Skin epidermis (tissue), 12 donors: ENCODE measurements around the gene CENPW.
A peak's percentile ranks its signal among the peaks of the same experiment; 100 is the strongest.

Source experiments
- H3K27ac ChIP-seq, 21 experiments: fragments of 200-600 bp; sonication (generic) in 11 of 21; one replicate each; pipeline ENCODE4 v1.5.0; 2020; ENCODE audit warnings: mild to moderate bottlenecking in 3 of 21, inconsistent platforms in 2 of 21, moderate library complexity in 2 of 21
- H3K4me3 ChIP-seq, 7 experiments: fragments of 200-600 bp; sonication (generic) in 2 of 7; one replicate each; pipeline ENCODE4 v1.5.0; 2020; ENCODE audit warnings: inconsistent platforms in 2 of 7, mild to moderate bottlenecking in 2 of 7, moderate library complexity in 1 of 7

Gene CENPW

DNA sequence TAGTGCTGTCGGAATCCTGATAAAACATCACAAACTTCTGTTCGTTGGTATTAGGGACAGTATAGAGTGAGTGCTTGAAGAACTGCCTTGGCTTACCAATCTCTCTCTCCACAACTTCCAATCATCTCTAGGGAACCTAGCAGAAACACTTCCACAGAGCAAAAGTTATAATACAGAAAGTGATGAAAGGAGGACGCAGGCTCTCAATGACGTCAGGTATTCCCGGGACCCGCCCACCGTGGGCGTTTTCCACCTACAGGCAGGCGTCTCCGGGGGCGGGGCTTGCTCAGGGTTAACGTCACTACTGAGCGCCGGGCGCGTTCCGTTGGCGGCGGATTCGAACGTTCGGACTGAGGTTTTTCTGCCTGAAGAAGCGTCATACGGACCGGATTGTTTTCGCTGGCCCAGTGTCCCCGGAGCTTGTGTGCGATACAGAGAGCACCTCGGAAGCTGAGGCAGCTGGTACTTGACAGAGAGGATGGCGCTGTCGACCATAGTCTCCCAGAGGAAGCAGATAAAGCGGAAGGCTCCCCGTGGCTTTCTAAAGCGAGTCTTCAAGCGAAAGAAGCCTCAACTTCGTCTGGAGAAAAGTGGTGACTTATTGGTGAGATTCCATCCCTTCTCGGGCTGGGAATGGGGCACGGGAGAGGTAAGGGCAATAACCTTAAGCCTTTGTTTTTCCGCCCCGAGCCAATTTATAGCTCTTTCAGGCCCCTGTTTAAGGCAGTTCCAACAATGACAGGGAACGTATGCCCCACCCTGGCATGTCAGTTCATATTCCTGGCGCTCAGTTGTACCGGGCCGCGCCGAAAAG lies at the start of gene CENPW:
TSS of gene CENPW (plus strand) at position 320 of the 814 bp plus-strand sequence. CDS start at position 479, 159 bp downstream.
- Histone ChIP-seq H3K4me3 (peak within 1 kb of the TSS; percentile 52 to 78 (median 70)), H3K27ac (peak within 1 kb of the TSS in 12 of 21 experiments; percentile 7 to 72 (median 48))

DNA sequence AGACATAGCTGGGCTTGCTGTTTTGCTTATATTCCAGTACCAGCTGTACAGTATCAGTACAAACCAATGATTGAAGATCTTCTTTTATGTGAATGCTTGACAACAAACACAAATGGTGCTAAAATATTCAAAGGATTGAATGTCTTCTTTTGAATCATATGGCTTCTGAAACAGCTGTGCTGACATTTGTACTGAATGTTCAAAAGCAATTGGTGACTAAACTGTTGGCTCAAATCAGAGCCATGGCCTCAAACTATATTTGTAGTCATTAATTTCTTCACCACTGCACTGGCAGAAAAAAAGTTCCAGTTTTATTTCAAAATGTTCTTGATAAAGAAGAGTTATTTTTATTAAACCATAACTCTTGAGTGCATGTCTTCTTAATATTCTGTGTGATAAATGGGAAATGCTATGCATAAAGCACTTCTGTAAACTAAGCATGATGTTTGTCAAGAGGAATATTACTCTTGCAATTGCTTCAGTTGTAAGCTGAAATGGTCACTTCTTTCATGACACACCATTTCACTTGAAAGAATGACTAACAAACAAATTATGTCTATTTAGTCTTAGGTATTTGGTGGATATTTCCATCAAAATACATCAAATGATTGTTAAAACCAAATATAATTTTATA lies 45.9 kb upstream of the CENPW start:
- Histone ChIP-seq H3K4me3 (no peak overlapping the region), H3K27ac (no peak overlapping the region)

DNA sequence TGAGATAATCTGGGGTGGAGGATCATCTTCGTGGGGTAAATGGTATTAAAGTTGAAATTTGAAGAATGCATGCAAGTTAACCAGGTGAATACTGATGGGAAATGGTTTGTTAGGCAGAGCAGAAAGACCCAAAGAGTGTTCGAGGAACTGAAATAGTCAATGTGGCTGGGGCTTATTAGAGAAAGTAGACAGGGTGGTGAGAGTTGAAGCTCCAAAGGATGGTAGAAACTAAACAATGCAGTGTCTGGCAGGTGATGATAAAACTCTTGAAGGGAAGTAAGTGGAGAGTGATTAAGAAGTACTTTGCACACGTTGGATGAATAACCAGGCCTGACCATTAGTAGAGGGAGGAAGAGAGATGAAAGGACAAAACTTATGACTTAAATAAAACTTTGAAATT lies 39.8 kb upstream of the CENPW start:
- Histone ChIP-seq H3K27ac (no peak overlapping the region), H3K4me3 (no peak overlapping the region)

DNA sequence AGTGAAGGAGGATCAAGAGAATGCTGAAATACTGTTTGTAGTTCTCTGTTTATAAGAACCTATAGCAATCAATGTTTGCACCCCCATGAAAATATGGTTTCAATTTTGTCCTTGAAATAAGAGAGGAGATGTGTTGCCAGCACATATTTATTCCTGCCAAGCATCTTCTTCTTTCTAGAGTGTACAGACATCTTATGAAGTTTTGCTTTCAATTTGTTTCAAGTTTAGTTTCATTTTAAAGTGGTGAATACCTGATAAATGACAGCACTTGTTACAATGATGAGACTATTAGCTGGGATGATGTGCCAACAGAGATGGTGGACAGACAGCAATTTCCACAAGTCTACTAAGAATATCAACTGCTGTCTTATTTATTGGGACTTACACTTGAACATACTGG lies 39.2 kb upstream of the CENPW start:
- Histone ChIP-seq H3K4me3 (no peak overlapping the region), H3K27ac (no peak overlapping the region)

DNA sequence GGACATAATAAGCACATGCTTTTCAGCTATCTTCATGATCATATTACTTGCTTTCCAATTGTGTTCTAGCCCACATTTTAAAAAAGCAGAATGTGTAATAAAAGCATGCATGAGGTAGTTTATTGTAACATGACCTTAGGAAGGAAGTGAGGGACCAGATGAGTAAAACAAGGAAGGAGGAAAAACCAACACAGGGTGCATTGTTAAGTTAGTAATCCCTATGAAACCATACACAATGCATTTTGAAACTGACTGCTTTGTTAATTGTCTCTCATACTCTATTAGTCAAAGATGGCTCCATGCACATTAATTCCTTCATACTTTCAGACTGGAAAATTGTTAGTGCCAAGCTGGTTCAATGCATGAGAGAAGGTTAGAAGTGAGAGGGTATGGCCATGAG lies 37.7 kb upstream of the CENPW start:
- H3K4me3 ChIP-seq: no peak overlapping the region
- no peak overlapping the region for H3K27ac ChIP-seq

DNA sequence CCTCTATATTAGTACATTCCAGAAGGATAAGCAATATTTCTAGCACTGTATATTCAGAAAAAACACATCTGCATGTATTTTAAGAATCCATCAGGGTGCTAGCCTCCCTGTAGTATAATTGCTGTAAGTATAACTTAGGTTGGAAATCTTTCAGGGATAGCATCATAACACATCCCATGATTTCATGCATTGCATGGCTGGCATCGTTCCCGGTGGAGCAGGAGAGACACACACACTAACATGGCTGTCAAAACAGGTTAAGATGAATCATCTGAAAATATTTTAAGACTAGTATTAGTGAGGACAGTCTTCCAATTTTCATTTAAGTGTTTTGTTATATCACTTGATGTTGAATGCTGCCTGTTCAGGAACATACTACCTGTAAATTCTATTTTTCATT lies 32.1 kb upstream of the CENPW start:
- H3K27ac ChIP-seq: no peak overlapping the region
- no peak overlapping the region for H3K4me3 ChIP-seq

DNA sequence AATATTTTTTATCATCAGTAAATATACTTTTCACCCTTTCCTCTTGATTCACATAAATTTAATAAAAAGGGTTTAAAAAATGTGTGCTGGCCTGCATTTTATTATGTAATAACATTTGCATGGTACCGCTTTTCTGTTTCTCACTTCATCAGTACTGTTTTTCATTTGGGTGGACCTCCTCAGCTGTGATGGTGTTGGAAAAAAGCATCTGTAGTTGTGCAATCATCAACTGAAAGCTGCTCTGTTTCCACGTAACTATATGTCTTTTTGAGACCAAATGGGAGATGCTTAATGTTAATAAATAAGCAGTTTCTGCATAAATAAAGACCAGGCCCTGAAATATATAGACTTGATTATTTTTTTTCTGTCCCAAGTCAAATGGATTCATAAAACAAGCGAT lies 31.6 kb upstream of the CENPW start:
- H3K4me3 ChIP-seq: no peak overlapping the region
- no peak overlapping the region for H3K27ac ChIP-seq

DNA sequence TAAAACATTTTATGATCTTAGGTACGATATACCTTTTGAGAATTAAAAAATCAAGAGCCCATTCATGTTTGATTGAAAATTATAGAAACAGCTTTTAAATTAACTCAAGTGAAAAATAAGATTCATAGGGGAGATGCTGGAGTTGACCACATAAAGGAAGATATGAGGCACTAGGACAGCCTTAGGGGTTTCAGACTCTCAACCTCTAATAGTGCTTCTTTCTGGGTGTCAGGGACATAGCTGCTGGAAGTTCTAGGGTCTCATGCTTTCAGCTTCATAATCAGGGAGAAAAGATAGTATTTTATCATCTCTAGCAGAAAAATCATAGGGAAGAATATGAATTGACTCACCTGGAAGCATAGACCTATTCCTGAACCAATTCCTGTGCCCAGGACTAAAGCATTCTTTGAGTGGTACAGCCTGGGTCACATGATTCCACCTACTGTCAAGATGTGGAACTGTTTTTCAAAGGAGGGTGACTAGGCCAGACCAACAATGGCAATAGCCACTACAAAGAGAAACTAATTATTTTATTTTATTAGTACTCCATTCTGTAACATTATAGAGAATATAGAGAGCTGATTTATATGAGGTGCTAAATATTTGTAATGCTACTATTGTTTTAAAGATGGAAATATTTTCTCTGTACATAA lies 27.8 kb upstream of the CENPW start:
- no peak overlapping the region for H3K27ac ChIP-seq
- no peak overlapping the region for H3K4me3 ChIP-seq

DNA sequence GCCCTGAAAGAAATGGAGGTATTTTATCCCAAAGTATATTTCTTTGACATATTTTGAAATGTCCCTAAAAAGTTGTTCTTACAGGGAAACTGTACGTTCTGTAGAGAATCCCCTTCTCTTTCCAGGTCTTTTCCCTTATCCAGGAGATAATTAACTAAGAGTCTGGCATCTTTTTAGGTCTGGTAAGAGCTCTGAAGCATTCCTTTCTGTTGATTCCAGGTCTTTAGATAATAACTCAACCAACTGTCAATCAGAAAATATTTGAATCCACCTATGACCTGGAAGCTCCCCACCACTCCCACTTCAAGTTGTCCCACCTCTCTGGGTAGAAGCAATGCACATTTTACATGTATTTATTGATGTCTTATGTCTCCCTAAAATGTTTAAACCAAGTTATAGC lies 26.0 kb upstream of the CENPW start:
- Histone ChIP-seq H3K4me3 (no peak overlapping the region), H3K27ac (no peak overlapping the region)

DNA sequence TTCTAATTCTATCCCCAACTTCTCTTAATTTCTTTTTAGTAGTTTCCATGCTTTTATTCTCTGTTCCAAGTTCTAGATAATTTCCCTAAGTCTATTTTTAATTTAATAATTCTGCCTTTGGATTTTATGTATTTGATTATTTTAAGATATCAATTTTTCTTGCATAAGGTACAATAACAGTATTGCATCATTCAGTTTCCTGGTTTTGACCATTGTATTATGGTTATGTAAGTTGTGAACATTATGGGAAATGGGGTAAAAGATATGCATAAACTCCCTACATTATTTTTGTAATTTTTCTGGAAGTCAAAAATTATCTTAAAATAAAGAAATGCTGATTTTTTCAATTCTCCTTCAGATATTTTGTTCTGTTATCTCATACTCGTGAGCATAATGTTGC lies 21.1 kb upstream of the CENPW start:
- no peak overlapping the region for H3K27ac ChIP-seq
- no peak overlapping the region for H3K4me3 ChIP-seq

DNA sequence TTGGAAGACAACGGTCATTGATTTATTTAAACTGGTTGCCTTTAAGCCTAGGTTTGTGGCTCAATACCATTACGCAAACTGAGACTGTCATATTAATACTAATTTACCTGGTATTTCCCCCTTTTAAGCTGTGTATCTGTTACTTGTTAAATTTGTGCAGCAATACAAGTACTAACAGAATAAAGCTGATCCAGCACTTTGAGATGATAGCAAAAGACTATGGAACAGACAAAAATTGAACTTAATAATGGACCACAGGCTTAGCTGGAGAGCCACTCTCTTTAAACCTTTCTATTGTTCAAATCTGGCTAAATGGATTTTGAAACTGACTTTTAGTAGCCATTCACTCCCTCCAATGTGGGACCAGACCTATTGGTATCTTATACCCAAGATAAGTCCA lies 6.2 kb upstream of the CENPW start:
- H3K4me3 ChIP-seq: no peak overlapping the region
- no peak overlapping the region for H3K27ac ChIP-seq

DNA sequence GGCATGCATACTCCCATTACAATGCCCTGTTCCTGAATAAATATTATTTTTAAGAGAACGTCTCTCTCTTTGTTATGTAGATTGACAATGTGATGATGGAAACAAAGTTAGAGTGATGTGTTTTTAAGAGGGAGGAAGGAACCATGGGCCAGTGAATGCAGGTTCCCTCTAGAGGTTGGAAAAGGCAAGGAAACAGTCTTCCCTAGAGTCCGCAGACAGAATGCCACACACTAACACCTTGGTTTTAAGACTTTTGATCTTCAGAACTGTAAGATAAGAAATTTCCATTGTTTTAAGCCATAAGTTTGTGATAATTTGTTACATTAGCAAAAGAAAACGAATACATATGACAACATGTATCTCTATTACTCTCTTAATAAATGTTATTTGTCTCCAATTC lies 4.7 kb upstream of the CENPW start:
- no peak overlapping the region for H3K27ac ChIP-seq
- no peak overlapping the region for H3K4me3 ChIP-seq

DNA sequence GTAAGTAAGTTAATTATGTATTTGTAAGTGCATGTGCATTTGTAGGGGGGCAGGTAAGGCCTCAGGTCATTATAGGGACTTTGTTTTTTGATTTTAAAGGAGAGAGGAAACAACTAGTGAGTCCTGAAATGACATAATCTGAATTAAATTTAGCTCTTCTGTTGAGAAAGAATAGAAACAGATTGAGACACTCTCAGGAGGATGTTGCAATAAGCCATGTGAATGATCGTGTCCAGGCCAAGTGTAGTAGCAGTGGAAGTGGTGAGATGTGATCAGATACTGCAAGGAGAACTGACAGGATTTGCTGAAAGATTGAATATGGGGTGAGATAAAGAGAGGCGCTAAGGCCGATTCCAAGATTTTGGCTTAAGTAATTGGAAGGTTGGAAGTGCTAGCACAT lies 2.6 kb upstream of the CENPW start:
- Histone ChIP-seq H3K27ac (no peak overlapping the region), H3K4me3 (no peak overlapping the region)

DNA sequence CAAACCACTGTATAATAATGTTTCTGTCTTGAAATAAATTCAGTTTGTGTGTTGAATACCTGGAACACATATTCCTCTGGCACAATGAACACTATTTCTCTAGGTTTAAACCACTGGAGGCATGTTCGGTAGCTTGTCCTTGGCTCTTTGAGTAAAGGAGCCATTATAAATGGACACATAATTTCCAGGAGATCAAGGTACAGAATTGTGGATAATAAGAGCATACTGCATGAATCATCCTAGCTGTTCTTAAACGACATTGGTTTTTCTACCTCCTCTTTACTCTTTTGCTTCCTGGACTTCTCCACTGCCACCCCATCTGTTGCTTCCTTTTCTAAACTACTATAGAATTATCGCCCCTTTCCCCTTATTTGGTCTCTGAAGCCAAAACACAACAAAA lies 1.2 kb downstream of the CENPW start:
- Histone ChIP-seq H3K4me3 (peak overlapping the region in 4 of 7 experiments; percentile 69 to 78 (median 72)), H3K27ac (no peak overlapping the region)

DNA sequence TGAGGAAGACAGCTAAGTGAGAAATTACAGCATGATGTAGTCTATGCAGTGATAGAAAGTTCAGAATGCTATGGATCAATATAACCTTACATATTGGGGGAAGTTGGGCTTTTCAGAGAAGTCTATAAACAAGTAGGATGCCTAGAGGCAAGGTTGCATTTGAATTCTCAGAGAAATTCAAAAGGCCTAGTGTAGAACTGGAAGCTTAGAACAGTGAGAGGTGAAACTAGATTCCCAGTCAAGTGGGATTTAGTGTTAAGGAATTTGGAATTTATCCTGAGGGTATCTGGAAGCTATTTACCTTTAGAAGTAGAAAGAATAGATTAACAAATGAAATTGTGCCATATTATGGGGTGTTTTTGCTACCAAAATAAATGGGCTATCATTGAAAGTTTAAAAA lies 4.3 kb downstream of the CENPW start:
- no peak overlapping the region for H3K4me3 ChIP-seq
- no peak overlapping the region for H3K27ac ChIP-seq

DNA sequence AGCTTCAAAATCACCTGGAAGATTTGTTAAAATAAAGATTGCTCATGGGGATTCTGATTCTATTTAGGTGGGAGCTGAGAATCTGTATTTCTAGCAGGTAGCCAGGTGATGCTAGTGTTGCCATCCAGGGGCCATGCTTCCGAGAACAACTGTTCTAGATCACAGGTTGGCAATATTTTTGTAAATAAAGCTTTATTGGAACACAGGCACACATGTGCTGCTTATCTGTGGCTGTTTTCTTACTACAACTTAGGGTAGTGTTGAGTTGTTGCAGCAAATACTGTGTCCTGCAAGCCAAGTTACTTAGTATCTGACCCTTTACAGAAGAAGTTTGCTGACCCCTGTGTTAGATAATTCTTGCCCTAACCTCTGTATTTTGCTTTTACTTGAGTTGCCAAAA lies 12.0 kb downstream of the CENPW start:
- H3K4me3 ChIP-seq: no peak overlapping the region

DNA sequence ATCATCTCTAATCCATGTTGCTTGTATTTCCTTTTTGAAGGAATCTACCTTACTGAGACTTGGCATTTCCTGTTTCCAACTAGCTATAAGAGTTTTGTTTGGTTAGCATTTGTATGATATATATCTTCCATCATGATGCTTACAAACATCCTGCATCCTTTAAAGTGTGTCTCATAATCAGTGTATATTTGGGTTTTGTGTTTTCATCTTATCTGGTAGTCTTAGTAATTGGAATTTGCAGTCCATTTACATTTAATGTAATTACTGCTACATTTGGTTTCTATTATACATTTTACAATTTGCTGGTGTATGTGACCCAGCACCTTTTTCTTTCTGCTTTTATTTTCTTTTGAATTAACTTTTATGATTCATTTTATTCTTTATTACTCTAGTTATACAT lies 12.6 kb downstream of the CENPW start:
- no peak overlapping the region for H3K27ac ChIP-seq

More for the DNA sequence above, 12.0 kb downstream of the CENPW start:
- no peak overlapping the region for H3K27ac ChIP-seq

DNA sequence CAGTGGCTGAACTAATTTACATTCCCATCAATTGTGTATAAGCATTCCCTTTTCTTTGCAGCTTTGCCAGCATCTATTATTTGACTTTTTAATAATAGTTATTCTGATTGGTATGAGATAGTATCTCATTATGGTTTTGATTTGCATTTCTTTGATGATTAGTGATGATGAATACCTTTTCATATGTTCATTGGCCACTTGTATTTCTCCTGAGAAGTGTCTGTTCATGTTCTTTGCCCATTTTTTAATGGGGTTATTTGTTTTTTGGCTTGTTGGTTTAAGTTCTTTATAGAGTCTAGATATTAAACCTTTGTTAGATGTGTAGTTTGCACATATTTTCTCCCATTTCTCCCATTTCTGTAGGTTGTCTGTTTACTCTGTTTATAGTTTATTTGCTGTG lies 16.6 kb downstream of the CENPW start:
- H3K4me3 ChIP-seq: no peak overlapping the region
- no peak overlapping the region for H3K27ac ChIP-seq

More for the DNA sequence above, 12.6 kb downstream of the CENPW start:
- no peak overlapping the region for H3K4me3 ChIP-seq

DNA sequence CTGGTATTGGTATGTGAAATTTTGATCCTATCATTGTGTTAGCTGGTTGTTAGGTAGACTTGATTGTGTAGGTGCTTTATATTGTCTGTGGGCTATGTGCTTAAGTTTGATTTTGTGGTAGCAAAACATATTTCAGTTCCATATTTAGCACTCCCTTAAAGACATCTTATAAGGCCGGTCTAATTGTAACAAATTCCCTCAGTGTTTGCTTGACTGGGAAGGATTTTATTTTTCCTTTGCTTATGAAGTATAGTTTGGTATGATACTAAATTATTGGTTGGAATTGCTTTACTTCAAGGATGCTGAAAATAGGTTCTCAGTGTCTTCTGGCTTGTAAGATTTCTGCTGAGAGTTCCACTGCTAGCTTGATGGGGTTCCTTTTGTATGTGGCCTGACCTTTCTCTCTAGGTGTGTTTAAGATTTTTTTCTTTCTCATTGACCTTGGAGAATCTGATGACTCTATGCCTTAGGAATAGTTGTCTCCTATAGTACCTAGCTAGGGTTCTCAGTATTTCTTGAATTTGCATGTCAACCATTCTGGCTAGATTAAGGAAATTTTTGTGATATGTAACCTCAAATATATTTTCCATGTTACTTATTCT lies 20.1 kb downstream of the CENPW start:
- Histone ChIP-seq H3K27ac (no peak overlapping the region), H3K4me3 (no peak overlapping the region)

DNA sequence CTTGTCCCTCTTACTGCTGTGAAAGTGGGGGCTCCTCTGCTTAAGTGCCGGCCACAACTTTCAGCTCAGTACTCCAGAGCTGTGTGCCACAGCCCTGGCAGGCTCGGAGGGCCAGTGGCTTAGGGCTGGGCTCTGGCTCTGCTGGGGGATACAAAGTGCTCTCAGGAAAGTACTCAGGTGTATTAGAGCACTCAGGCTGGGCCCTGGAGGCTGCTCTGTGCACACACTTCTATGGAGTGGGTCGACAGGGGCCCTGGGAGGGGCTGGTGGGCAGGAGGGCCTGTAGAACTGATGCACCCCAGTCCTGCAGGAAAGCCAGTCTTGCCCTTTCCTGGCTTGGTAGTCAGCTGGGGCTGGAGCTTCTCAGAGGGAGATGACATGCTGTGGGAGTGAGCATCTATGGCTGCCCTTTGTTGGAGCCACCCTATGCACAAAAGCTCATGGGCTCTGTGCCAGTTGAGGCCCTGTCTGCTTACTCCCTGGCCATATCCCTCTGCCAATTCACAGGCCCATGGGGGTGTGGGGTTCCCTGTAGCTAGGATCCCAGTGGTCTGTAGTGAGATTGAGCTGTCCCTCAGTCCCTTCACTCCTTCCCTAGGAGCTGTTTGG lies 22.0 kb downstream of the CENPW start:
- H3K4me3 ChIP-seq: no peak overlapping the region
- no peak overlapping the region for H3K27ac ChIP-seq
